Effector memory CD4-positive, alpha-beta T cell (primary cell): ENCODE data around the gene RALGPS2.
"Not testable (repeated sequence)": the region's sequence is repeated elsewhere in the genome, so short reads cannot be mapped to it uniquely, and the experiment has no call there.

Experiments
- DNase-seq, 3 donors: peaks; one replicate each; pipeline ENCODE4 v3.0.0-alpha.2; 2020
- H3K27ac ChIP-seq: 2 replicates; pipeline ENCODE4 v1.7.0; 2013; ENCODE audit warnings: mild to moderate bottlenecking, low read length, moderate library complexity; ENCODE audit not compliant: insufficient read depth, poor library complexity, severe bottlenecking
- H3K27me3 ChIP-seq: replicated peaks from 2 replicates; pipeline ENCODE4 v1.7.0; 2013; ENCODE audit warnings: mild to moderate bottlenecking, low read length; ENCODE audit not compliant: insufficient read depth, control insufficient read depth, poor library complexity, severe bottlenecking
- H3K36me3 ChIP-seq: 2 replicates; pipeline ENCODE4 v1.7.0; 2013; ENCODE audit warnings: mild to moderate bottlenecking, low read length, moderate library complexity; ENCODE audit not compliant: control insufficient read depth, insufficient read depth
- H3K4me1 ChIP-seq: 2 replicates; pipeline ENCODE4 v1.7.0; 2013; ENCODE audit warnings: low read length, mild to moderate bottlenecking; ENCODE audit not compliant: control insufficient read depth, insufficient read depth, poor library complexity, severe bottlenecking
- H3K4me3 ChIP-seq: 2 replicates; pipeline ENCODE4 v1.7.0; 2013; ENCODE audit warnings: low read length, low read depth, mild to moderate bottlenecking; ENCODE audit not compliant: insufficient read depth, poor library complexity, severe bottlenecking
- H3K9me3 ChIP-seq: 2 replicates; pipeline ENCODE4 v1.7.0; 2013; ENCODE audit warnings: mild to moderate bottlenecking, low read length, moderate library complexity; ENCODE audit not compliant: control insufficient read depth

Gene RALGPS2

DNA sequence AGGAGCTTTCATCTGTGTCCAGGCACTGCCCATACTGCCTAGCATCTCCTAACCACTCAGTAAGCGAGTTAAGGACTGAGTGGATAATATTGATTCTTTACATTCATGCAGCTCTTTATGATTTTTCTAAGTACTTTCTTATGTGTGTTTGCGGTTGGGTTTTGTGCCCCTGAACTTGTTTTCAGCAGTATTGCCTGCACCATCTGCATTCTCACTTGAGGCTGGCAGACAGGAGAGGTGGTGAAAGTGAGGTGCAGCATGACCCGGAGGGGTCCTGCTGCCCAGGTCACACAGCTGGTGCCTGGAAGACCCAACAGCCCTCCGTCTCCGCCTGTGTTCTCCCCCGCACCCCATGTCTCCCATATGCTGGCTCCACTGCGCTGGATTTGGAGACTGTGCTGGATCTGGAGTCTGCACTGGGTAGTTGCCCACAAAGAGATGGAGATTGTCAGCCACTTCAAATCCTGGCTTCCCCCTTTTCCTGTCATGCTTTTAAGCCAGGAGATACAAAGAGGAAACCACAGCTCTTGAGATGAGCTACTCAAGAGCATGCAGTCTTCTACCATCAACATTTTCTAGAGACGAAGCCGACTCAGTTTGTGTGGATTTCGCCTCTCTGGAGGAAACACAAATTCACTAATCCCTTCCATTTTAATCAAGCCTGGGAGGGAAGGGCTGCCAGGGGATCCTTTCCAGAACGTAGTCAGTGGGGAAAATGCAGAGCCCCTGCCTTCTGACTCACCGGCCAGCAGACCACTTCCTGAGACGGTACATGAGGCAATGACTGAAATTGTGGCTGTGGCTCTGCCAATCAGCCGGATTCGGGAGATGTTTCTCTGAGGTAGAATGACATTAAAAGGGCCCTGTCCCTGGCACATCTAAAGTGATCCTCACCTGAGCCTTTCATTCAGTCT lies 217.5 kb downstream of the RALGPS2 start:
- no peaks in the 10 kb centered on the region for H3K27me3 ChIP-seq
- no peak for DNase-seq

DNA sequence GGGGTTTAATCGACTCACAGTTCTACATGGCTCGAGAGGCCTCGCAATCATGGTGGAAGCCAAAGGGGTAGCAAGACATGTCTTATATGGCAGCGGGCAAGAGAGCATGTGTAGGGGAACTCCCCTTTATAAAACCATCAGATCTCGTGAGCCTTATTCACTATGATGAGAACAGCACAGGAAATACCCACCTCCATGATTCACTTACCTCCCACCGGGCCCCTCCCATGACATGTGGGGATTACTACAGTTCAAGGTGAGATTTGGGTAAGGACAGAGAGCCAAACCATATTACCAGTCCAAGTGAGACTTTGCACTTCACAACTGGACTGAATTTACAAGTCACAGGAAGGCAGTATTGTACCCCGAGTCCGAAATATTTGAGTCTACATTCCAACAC lies 219.7 kb downstream of the RALGPS2 start:
- DNase-seq = no peak

More for the DNA sequence above, 217.5 kb downstream of the RALGPS2 start:
- Histone ChIP-seq H3K4me3 (no peak overlapping the region), H3K27ac (no peak overlapping the region), H3K36me3 (no peaks in the 10 kb centered on the region), H3K4me1 (no peaks in the 10 kb centered on the region), H3K9me3 (no peaks in the 10 kb centered on the region)

DNA sequence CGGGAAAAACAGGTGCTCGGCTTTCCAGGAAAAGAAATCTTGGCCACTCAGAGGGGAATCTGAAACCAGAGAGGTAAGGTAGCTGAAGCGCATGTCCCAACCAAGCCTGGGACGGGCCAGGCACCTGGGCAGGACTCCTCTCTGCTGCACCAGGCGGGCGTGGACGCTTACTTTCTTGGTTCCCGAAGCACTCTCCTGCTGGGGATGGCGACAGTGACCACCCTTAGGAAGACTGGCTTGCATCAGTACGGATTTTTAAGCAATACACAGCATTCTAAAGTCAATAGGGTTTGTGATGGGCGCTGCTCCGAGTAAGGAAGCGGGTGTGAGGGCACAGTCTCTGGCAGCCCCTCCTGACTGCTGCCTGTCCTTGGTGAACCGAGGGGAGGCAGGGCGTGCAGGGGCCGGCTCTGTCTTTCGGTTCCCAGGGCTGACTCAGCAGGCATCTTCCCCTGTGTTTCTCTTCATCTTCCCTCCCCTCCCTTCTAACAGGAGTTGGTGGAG lies 220.8 kb downstream of the RALGPS2 start:
- Histone ChIP-seq H3K9me3 (no peaks in the 10 kb centered on the region), H3K36me3 (no peaks in the 10 kb centered on the region), H3K4me3 (no peak overlapping the region), H3K27me3 (no peaks in the 10 kb centered on the region), H3K27ac (no peak overlapping the region), H3K4me1 (no peaks in the 10 kb centered on the region)
- no peak for DNase-seq

More for the DNA sequence above, 219.7 kb downstream of the RALGPS2 start:
- H3K4me1 ChIP-seq = no peaks in the 10 kb centered on the region
- H3K27ac ChIP-seq = no peak overlapping the region
- H3K36me3 ChIP-seq = no peaks in the 10 kb centered on the region
- H3K27me3 ChIP-seq = no peaks in the 10 kb centered on the region
- H3K9me3 ChIP-seq = no peaks in the 10 kb centered on the region
- no peak overlapping the region for H3K4me3 ChIP-seq

DNA sequence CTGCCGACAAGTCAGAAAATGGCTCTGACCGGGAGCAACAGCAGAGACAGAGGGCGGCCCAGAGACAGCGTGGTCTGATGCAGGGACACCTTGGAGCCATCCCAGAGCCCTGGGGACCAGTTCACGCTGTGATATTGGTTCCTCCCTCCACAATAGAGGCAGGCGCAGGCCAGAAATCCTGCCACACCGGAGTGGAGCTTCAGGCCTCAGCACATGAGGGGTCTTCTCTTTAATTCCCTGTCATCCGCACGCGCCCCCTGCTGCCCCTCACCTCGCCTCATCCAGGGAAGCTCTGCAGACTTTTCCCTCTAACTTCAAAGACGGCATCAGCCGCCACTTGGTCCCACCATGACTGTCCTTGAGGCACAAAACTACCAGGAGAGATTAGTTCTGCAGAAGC lies 221.4 kb downstream of the RALGPS2 start:
- Histone ChIP-seq H3K36me3 (no peaks in the 10 kb centered on the region), H3K9me3 (no peaks in the 10 kb centered on the region), H3K27ac (no peak overlapping the region), H3K4me3 (no peak overlapping the region), H3K27me3 (no peaks in the 10 kb centered on the region), H3K4me1 (no peaks in the 10 kb centered on the region)
- DNase-seq = no peak

DNA sequence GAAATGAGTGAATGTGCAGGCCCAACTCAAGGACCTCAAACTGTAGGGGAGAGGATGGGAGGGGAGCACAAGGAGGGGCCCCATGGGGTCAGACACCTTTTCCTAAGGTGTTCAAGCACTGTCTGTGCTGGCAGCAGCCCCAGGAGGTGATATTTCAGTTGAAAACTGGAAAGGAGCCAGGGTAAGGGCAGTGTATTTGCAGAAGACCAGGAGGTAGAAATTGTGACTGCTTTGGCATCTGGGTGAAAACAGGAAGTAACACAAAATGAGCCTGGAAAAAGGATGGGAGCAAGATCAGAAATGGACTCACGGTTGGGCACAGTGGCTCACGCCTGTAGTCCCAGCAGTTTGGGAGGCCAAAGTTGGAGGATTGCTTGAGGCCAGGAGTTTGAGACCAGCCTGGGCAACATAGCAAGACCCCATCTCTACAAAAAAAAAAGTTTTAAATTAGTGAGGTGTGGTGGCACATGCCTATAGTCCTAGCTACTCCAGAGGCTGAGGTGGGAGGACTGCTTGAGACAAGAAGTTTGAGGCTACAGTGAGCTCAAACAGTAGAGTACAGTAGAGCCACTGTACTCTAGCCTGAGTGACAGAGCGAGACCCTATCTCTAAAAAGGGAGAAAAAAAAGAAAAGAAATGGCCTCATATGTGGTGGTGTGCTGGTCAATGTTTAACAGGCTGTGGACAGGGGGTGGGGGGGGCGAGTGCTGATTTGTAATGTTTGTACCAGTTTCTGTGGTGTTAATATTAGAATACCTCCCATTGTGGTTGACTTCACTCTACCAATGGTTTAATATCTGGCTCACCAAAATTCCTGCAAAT lies 222.0 kb downstream of the RALGPS2 start:
- DNase-seq = no peak
- Histone ChIP-seq H3K4me3 (no peak overlapping the region), H3K27me3 (no peaks in the 10 kb centered on the region), H3K36me3 (no peaks in the 10 kb centered on the region), H3K4me1 (no peaks in the 10 kb centered on the region), H3K9me3 (no peaks in the 10 kb centered on the region), H3K27ac (no peak overlapping the region)

DNA sequence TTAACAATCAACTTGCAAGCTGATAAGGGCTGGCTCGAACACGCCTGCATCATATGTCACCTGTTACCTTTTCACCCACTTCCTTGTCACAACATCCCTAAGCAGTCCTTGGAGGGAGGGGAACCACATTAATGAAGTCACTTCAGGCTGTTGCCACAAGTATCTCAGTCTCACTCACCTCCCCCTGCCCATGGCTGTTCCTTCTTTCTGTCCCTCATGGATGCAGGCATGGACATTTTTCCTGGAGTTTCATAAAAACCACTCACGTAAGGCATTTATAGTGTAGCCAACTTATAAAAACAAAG lies 222.6 kb downstream of the RALGPS2 start:
- H3K27me3 ChIP-seq = no peaks in the 10 kb centered on the region
- no peak overlapping the region for H3K27ac ChIP-seq
- H3K9me3 ChIP-seq = no peaks in the 10 kb centered on the region
- no peak overlapping the region for H3K4me3 ChIP-seq
- no peak for DNase-seq
- H3K4me1 ChIP-seq = no peaks in the 10 kb centered on the region
- H3K36me3 ChIP-seq = no peaks in the 10 kb centered on the region

DNA sequence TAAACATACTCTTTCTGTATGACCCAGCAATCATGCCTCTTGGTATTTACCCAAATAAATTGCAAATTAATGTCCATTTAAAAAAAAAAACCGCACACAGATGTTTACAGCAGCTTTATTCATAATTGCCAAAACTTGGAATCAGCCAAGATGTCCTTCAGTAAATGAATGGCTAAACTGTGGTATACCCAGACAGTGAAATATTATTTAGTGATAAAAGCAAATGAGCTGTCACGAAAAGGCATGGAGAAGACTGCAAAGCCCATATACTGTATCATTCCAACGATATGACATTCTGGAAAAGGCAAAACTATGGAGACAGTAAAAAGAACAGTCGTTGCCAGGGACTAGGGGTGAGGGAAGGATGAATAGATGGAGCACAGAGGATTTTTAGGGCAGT lies 223.6 kb downstream of the RALGPS2 start:
- Histone ChIP-seq H3K9me3 (no peaks in the 10 kb centered on the region), H3K27ac (no peak overlapping the region), H3K27me3 (no peaks in the 10 kb centered on the region), H3K4me3 (no peak overlapping the region), H3K4me1 (no peaks in the 10 kb centered on the region), H3K36me3 (no peaks in the 10 kb centered on the region)
- DNase-seq = no peak

DNA sequence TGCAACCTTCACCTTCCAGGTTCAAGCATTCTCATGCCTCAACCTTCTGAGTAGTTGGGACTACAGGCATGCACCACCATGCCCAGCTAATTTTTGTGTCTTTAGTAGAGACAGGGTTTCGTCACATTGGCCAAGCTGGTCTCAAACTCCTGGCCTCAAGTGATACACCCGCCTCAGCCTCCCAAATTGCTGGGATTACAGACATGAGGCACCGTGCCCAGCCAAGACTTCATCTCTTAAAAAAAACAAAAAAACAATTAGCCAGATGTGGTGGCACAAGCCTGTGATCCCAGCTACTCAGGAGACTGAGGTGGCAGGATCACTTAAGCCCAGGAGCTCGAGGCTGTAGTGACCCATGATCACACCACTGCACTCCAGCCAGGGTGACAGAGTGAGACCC lies 224.8 kb downstream of the RALGPS2 start:
- not testable (repeated sequence) for H3K4me3 ChIP-seq, H3K27ac ChIP-seq, DNase-seq

DNA sequence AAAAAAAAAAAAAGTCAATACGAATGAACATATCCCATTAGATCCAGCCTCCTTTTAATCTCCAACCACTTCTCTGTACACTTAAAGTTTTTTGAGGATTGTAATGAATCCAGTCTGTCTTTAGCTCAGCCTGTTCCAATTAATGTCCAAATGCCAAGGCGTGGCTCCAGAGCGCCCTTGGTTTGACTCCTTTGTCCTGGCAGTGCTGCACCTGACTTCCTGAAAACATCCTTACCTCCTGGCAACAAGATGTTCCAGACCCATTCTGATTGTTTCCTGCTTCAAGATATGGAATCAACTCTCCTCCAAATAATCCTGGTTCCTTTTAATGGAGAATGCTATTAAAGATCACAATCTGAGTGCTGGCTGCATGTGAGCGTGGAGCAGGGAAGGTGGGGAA lies 226.6 kb downstream of the RALGPS2 start:
- Histone ChIP-seq H3K27me3 (no peaks in the 10 kb centered on the region), H3K9me3 (no peaks in the 10 kb centered on the region), H3K36me3 (no peaks in the 10 kb centered on the region), H3K4me1 (no peaks in the 10 kb centered on the region), H3K4me3 (no peak overlapping the region), H3K27ac (no peak overlapping the region)
- DNase-seq = no peak

More for the DNA sequence above, 224.8 kb downstream of the RALGPS2 start:
- H3K27me3 ChIP-seq, H3K9me3 ChIP-seq, H3K4me1 ChIP-seq, H3K36me3 ChIP-seq: not testable (repeated sequence)

DNA sequence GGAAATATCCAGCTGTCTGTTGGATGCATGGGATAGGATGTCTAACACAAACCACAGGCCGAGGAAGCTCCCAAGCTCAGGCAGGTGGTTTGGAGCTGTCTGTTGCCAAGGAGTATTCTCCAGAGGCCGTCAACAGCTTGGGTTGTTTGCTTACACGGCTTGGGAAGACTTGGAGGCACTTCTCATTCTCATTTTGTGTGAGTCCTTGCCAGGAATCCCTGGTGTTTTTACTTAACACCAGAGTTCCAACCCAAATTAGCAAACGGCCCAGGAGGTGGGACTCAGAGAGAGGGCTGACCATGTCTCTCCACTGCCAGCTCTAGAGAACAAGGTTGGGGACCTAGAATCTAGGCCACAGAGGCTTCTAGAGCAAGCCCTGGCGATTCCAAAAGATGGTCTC lies 228.0 kb downstream of the RALGPS2 start:
- Histone ChIP-seq H3K4me1 (no peaks in the 10 kb centered on the region), H3K36me3 (no peaks in the 10 kb centered on the region), H3K27ac (no peak overlapping the region), H3K27me3 (no peaks in the 10 kb centered on the region), H3K9me3 (no peaks in the 10 kb centered on the region), H3K4me3 (no peak overlapping the region)
- DNase-seq = no peak
